ENCODE measurements around the gene MTG1.

- TF ChIP-seq CTCF (IDR thresholded peaks at IDR 0.05) (no peak), POLR2A (IDR thresholded peaks at IDR 0.05) (no peak)
Observed at GRCh38 chr10:133353202-133353959, 40.6 kb upstream of the MTG1 start.
